ENCODE measurements around the gene CAPZA1.

DNA sequence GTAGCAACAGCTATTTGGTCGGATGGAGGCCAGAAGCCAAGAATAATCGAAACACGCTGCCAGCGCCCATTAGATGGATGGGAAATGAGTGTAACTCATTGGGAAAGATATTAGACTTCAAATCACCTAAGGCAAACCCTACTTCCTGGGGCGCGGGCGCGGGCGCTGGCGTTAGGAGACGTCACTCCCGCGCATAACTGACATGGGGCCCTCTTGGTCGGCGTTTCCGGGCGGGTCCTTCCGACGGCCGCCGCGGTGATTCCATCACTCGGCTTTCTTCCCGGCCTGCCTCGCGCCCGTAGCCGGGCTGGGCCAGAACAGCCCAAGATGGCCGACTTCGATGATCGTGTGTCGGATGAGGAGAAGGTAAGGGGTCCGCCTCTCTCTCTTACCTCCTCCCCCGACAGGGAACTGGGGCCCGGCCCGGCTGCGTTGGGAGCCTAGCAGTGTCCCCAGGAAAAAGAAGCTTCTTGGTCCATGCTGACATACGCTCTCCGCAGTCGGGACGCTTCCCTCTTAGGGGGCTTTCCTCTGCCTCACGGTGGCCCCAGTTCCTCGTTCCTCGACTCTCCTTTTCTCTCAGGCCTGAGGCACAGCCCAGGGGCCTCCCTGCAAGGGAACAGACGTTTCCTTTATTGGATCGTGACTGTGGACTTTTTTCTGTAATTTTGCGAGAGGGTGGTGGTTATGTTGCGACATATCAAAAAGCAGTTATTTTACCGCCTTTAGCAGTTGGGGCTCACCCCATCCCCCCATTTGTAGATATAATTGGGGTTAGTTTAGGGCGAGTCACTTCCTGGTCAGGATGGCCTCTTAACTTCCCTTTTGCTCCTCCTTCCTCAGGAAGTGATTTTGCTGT, at the start of gene CAPZA1:
- TF ChIP-seq, protein P1, sequence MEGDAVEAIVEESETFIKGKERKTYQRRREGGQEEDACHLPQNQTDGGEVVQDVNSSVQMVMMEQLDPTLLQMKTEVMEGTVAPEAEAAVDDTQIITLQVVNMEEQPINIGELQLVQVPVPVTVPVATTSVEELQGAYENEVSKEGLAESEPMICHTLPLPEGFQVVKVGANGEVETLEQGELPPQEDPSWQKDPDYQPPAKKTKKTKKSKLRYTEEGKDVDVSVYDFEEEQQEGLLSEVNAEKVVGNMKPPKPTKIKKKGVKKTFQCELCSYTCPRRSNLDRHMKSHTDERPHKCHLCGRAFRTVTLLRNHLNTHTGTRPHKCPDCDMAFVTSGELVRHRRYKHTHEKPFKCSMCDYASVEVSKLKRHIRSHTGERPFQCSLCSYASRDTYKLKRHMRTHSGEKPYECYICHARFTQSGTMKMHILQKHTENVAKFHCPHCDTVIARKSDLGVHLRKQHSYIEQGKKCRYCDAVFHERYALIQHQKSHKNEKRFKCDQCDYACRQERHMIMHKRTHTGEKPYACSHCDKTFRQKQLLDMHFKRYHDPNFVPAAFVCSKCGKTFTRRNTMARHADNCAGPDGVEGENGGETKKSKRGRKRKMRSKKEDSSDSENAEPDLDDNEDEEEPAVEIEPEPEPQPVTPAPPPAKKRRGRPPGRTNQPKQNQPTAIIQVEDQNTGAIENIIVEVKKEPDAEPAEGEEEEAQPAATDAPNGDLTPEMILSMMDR (IDR thresholded peaks at IDR 0.05; ENCODE audit: poor library complexity): no peak
- TF ChIP-seq EZH2phosphoT487 (IDR thresholded peaks at IDR 0.05; ENCODE audit: low read depth, severe bottlenecking, unreplicated experiment): no peak

Data from hepatocyte (in vitro differentiated cells).